Activated CD8-positive, alpha-beta T cell treated with anti-CD3 and anti-CD28 coated beads for 36 hours (primary cell): ENCODE measurements around the gene OSBPL10. TPM values are rescaled to one million over a fixed set of nuclear protein-coding genes. Genes with fewer than 3 reads are reported as not detected.

Experiments
- ATAC-seq: fragments of 200-7000 bp; cut with Tn5 transposase; one replicate; pipeline ENCODE4 v1.10.0; 2021; ENCODE audit warnings: mild to moderate bottlenecking, moderate library complexity
- CTCF ChIA-PET: fragments of 350-600 bp; sonication (Branson Sonifier 250); formaldehyde crosslinking; loops from one replicate; lab custom pipeline; 2021; ENCODE audit warnings: antibody characterized with exemption; lab: Charles Lee
- POLR2A ChIA-PET: fragments of 350-600 bp; sonication (Branson Sonifier 250); formaldehyde crosslinking; loops from one replicate; lab custom pipeline; 2021; ENCODE audit warnings: antibody characterized with exemption; lab: Charles Lee
- DNase-seq: peaks from one replicate; pipeline ENCODE4 v3.0.0-alpha.2; 2020
- H3K27ac Mint-ChIP-seq: one replicate; pipeline ENCODE4 v1.8.0; 2021; ENCODE audit warnings: mild to moderate bottlenecking, mixed read lengths
- H3K27me3 Mint-ChIP-seq: one replicate; pipeline ENCODE4 v1.8.0; 2021; ENCODE audit warnings: mixed read lengths
- H3K36me3 Mint-ChIP-seq: one replicate; pipeline ENCODE4 v1.8.0; 2021; ENCODE audit warnings: low read depth, mixed read lengths
- H3K4me1 Mint-ChIP-seq: one replicate; pipeline ENCODE4 v1.8.0; 2021; ENCODE audit warnings: low read depth, mixed read lengths
- H3K4me3 Mint-ChIP-seq: one replicate; pipeline ENCODE4 v1.8.0; 2021; ENCODE audit warnings: mild to moderate bottlenecking, moderate library complexity, mixed read lengths
- H3K9me3 Mint-ChIP-seq: one replicate; pipeline ENCODE4 v1.8.0; 2021; ENCODE audit warnings: mixed read lengths
- CTCF ChIP-seq: fragments of 200-600 bp; IDR thresholded peaks from one replicate; pipeline ENCODE4 v1.8.0; 2022; ENCODE audit warnings: antibody characterized with exemption, mild to moderate bottlenecking
- intact Hi-C: fragments of 100-400 bp; cut with micrococcal nuclease; formaldehyde crosslinking; loops from one replicate; pipeline ENCODE4 v1.10.0; 2022
- total RNA-seq, 2 experiments: library from RNA; stranded (reverse); gene quantifications; one replicate each; pipeline ENCODE4 v1.2.3, GENCODE V29; 2021

Gene OSBPL10
- total RNA-seq, 2 experiments from 2014 or later, result 1.9 to 2.1 TPM

- no peak for TF ChIP-seq CTCF
- H3K27me3 Mint-ChIP-seq, result no peaks in the 10 kb centered on the region
- no peak overlapping the region for H3K4me3 Mint-ChIP-seq
- ATAC-seq, result no peak
- peaks cover 11% of the 10 kb centered on the region for H3K4me1 Mint-ChIP-seq
- H3K27ac Mint-ChIP-seq, result no peak overlapping the region
- H3K36me3 Mint-ChIP-seq, result no peaks in the 10 kb centered on the region
- intact Hi-C loops, result no loop called here
- POLR2A ChIA-PET, result interaction anchor here (0.6 kb wide), 1 partner anchor 104 kb away, joined by 3 read pairs; no protein-coding TSS in a partner anchor
- H3K9me3 Mint-ChIP-seq, result no peaks in the 10 kb centered on the region
- no peak for DNase-seq
- CTCF ChIA-PET, result interaction anchor here (0.8 to 2.2 kb wide), 2 partner anchors 14 to 43 kb away, joined by 4 to 6 read pairs; no protein-coding TSS in a partner anchor
These were observed 210.2 kb downstream of the OSBPL10 start for GRCh38 chr3:31770822-31771326.

- Mint-ChIP-seq H3K27me3 (no peaks in the 10 kb centered on the region), H3K4me3 (no peak overlapping the region), H3K36me3 (no peaks in the 10 kb centered on the region), H3K27ac (no peak overlapping the region), H3K4me1 (peaks cover 13% of the 10 kb centered on the region), H3K9me3 (no peaks in the 10 kb centered on the region)
- ChIA-PET POLR2A (interaction anchor here (1.1 kb wide), 1 partner anchor 235 kb away, joined by 3 read pairs; the partner anchor contains the start of gene STT3B), CTCF (interaction anchor here (0.9 to 1.9 kb wide), 13 partner anchors 9 to 835 kb away, joined by 3 to 6 read pairs (median 3); no protein-coding TSS in a partner anchor)
- intact Hi-C loops, result loop anchor here (10.0 kb wide), 1 partner anchor 234 kb away; the partner anchor contains the start of gene STT3B
- ATAC-seq, result peak; percentile 57
- peak; percentile 75 for DNase-seq
- TF ChIP-seq CTCF, result peak; percentile 54
These were observed 212.5 kb downstream of the OSBPL10 start for GRCh38 chr3:31768479-31769125.

DNA sequence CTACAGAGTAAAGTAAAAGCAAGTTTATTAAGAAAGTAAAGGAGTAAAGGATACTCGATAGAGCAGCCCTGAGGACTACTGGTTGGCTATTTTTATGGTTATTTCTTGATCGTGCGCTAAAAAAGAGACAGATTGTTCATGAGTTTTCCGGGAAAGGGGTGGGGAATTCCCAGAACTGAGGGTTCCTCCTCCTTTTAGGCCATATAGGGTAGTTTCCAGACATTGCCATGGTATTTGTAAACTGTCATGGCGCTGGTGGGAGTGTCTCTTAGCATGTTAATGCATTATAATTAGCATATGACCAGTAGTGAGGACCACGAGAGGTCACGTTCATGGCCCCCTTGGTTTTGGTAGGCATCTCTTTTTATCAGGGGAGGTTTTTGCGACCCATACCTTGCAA lies 213.1 kb downstream of the OSBPL10 start:
- Mint-ChIP-seq H3K27me3 (no peaks in the 10 kb centered on the region), H3K27ac (no peak overlapping the region), H3K4me3 (no peak overlapping the region), H3K9me3 (no peaks in the 10 kb centered on the region), H3K4me1 (peaks cover 13% of the 10 kb centered on the region), H3K36me3 (no peaks in the 10 kb centered on the region)
- POLR2A ChIA-PET, result no interaction called here
- CTCF ChIA-PET, result interaction anchor here (1.0 to 1.9 kb wide), 6 partner anchors 9 to 482 kb away, joined by 3 to 6 read pairs (median 4); no protein-coding TSS in a partner anchor
- intact Hi-C loops, result loop anchor here (10.0 kb wide), 1 partner anchor 233 kb away; the partner anchor contains the start of gene STT3B
- no peak for TF ChIP-seq CTCF
- ATAC-seq (no peak), DNase-seq (peak; percentile 7)

DNA sequence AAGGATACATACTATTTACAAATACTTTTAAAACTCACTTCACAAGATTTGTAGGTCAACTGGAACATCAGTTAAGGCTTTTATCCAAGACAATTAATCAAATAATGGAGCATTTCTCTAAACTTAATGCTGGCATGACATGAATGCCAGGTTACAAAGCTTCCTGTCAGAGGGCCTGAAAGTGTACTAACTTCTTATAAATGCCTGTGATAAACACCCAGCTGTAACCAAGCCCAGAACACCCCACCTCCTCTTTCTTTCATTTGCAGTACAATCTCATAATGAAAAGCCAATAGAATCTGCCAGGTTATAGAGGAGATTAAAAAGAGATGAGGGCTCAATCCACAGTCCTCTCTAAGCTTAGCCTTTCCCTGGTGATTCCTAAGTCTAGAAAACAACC lies 214.4 kb downstream of the OSBPL10 start:
- CTCF ChIA-PET, result interaction anchor here (0.9 to 1.1 kb wide), 2 partner anchors 41 to 165 kb away, joined by 3 to 8 read pairs; no protein-coding TSS in a partner anchor
- TF ChIP-seq CTCF, result no peak
- DNase-seq, result no peak
- no peaks in the 10 kb centered on the region for H3K36me3 Mint-ChIP-seq
- H3K27me3 Mint-ChIP-seq, result no peaks in the 10 kb centered on the region
- intact Hi-C loops, result loop anchor here (10.0 kb wide), 1 partner anchor 232 kb away; the partner anchor contains the start of gene STT3B
- POLR2A ChIA-PET, result no interaction called here
- H3K27ac Mint-ChIP-seq, result no peak overlapping the region
- ATAC-seq, result no peak
- peaks cover 7% of the 10 kb centered on the region for H3K4me1 Mint-ChIP-seq
- H3K4me3 Mint-ChIP-seq, result no peak overlapping the region
- H3K9me3 Mint-ChIP-seq, result no peaks in the 10 kb centered on the region

DNA sequence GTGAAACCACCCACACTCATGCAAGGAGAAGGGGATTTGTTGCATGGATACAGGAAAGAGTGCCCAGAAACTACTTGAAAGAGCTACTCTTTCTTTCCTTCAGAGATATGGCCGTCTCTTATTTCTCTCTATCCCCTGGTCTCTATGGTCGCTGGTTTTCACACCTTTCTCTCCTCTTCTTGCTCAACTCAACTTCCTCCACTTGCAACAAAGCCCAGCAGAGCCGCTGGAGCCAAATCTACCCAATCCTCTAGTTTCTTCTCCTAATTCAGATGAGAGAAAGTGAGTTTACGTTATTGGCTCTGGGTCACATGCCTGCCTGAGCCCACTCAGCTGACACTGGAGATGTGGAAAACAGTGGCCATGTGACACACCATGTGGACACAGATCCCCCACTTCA lies 215.2 kb downstream of the OSBPL10 start:
- intact Hi-C loops, result loop anchor here (10.0 kb wide), 1 partner anchor 231 kb away; the partner anchor contains the start of gene STT3B
- no peaks in the 10 kb centered on the region for H3K27me3 Mint-ChIP-seq
- TF ChIP-seq CTCF, result no peak
- DNase-seq (no peak), ATAC-seq (no peak)
- no peaks in the 10 kb centered on the region for H3K9me3 Mint-ChIP-seq
- H3K27ac Mint-ChIP-seq, result no peak overlapping the region
- H3K36me3 Mint-ChIP-seq, result no peaks in the 10 kb centered on the region
- H3K4me1 Mint-ChIP-seq, result peaks cover 4% of the 10 kb centered on the region
- no peak overlapping the region for H3K4me3 Mint-ChIP-seq
- ChIA-PET POLR2A (no interaction called here), CTCF (no interaction called here)
